ENCODE results near the gene STARD9.

GRCh38 chr15:42744195-42744594 lies 168.8 kb downstream of the STARD9 start:
- TF ChIP-seq CTCF (CRISPR knock-in tag; IDR thresholded peaks at IDR 0.05) (no peak), PRMT3 (CRISPR knock-in tag; IDR thresholded peaks at IDR 0.05; ENCODE audit: borderline replicate concordance, low read depth) (no peak), JUND (CRISPR knock-in tag; IDR thresholded peaks at IDR 0.05) (no peak), ZNF790 (CRISPR knock-in tag; IDR thresholded peaks at IDR 0.05; ENCODE audit: borderline replicate concordance) (no peak), POLR2AphosphoS2 (IDR thresholded peaks at IDR 0.05; ENCODE audit: low read depth, low read length) (no peak), NR2F2 (IDR thresholded peaks at IDR 0.05; ENCODE audit: borderline replicate concordance, low read depth) (no peak), E2F5 (CRISPR knock-in tag; conservative IDR thresholded peaks at IDR 0.05) (no peak), ZNF784 (CRISPR knock-in tag; IDR thresholded peaks at IDR 0.05; ENCODE audit: borderline replicate concordance) (no peak)
